ENCODE results near the gene TFF3.

DNA sequence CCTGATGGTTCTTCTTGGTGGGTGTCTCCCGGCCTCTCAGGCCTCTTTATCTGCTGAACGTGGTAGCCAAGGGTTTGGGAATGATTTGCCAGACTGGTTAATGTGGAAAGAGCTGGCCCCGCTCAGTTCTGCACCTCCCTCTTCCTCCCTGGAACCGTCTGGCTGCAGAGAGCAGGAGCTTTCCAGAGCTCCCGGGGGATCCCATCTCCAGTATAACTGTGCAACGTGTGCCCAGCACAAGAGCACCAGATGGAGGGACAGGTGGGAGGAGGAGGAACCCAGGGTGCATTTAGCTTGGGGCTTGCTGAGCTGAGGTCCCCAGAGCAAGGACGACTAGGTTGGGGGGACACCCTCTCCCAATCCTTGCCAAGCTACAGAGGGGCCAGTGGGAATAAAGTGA is 46.1 kb upstream of the TFF3 start:
- TF ChIP-seq, protein P1, sequence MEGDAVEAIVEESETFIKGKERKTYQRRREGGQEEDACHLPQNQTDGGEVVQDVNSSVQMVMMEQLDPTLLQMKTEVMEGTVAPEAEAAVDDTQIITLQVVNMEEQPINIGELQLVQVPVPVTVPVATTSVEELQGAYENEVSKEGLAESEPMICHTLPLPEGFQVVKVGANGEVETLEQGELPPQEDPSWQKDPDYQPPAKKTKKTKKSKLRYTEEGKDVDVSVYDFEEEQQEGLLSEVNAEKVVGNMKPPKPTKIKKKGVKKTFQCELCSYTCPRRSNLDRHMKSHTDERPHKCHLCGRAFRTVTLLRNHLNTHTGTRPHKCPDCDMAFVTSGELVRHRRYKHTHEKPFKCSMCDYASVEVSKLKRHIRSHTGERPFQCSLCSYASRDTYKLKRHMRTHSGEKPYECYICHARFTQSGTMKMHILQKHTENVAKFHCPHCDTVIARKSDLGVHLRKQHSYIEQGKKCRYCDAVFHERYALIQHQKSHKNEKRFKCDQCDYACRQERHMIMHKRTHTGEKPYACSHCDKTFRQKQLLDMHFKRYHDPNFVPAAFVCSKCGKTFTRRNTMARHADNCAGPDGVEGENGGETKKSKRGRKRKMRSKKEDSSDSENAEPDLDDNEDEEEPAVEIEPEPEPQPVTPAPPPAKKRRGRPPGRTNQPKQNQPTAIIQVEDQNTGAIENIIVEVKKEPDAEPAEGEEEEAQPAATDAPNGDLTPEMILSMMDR (tag by site-specific recombination; IDR thresholded peaks at IDR 0.05) = no peak
- TF ChIP-seq ZNF114 (tag by site-specific recombination; IDR thresholded peaks at IDR 0.05) = no peak
